Endothelial cell of umbilical vein (primary cell): ENCODE data around the gene POLR2J.
"Not testable (repeated sequence)": the region's sequence is repeated elsewhere in the genome, so short reads cannot be mapped to it uniquely, and the experiment has no call there.

Experiments
- CTCF ChIP-seq, 2 donors: IDR thresholded peaks; 1 replicate in 1 of 2; 2 replicates in 1 of 2; pipeline ENCODE4 v1.5.1; 2011; ENCODE audit warnings: low read length in 2 of 2, mild to moderate bottlenecking in 2 of 2, moderate library complexity in 2 of 2, control low read depth in 1 of 2, inconsistent platforms in 1 of 2, low read depth in 1 of 2; ENCODE audit not compliant: insufficient read depth in 1 of 2; ENCODE audit errors: extremely low read depth in 1 of 2
- EZH2 ChIP-seq: IDR thresholded peaks from 2 replicates; pipeline ENCODE4 v1.6.1; 2012; ENCODE audit warnings: borderline replicate concordance, low read depth, mild to moderate bottlenecking, moderate library complexity, low read length, inconsistent platforms; ENCODE audit not compliant: severe bottlenecking

GRCh38 chr7:102512642-102513221 is 34.0 kb upstream of the POLR2J start:
- not testable (repeated sequence) for TF ChIP-seq CTCF (IDR thresholded peaks at IDR 0.05; ENCODE audit: extremely low read depth in 1 of 2, insufficient read depth in 1 of 2, low read depth in 1 of 2, low read length in 2 of 2); EZH2
